SW 1271 (cell line): ENCODE data around the gene LEFTY2.
"Not testable (repeated sequence)": the region's sequence is repeated elsewhere in the genome, so short reads cannot be mapped to it uniquely, and the experiment has no call there.

Experiments
- DNase-seq, 2 experiments: peaks; one replicate each; lab custom pipeline; 2025; lab: John Stamatoyannopoulos, UW

LEFTY2 gene

GRCh38 chr1:225954753-225955152 lies 13.7 kb upstream of the LEFTY2 start:
- no peak for DNase-seq

- no peak for DNase-seq
These were observed 12.3 kb upstream of the LEFTY2 start for GRCh38 chr1:225953315-225953714.

GRCh38 chr1:225950905-225951497 lies 10.0 kb upstream of the LEFTY2 start:
- DNase-seq = no peak

- no peak for DNase-seq
These were observed 8.0 kb upstream of the LEFTY2 start for GRCh38 chr1:225949041-225949440.

GRCh38 chr1:225946803-225947202 lies 5.8 kb upstream of the LEFTY2 start:
- no peak for DNase-seq

- no peak for DNase-seq
These were observed 5.1 kb upstream of the LEFTY2 start for GRCh38 chr1:225946082-225946620.

GRCh38 chr1:225945564-225945963 lies 4.5 kb upstream of the LEFTY2 start:
- no peak for DNase-seq

- no peak for DNase-seq
These were observed 3.9 kb upstream of the LEFTY2 start for GRCh38 chr1:225944951-225945350.

- no peak for DNase-seq
These were observed 3.4 kb upstream of the LEFTY2 start for GRCh38 chr1:225944387-225944786.

- no peak for DNase-seq
These were observed 2.6 kb upstream of the LEFTY2 start for GRCh38 chr1:225943582-225943981.

- DNase-seq = no peak
These were observed 1.6 kb upstream of the LEFTY2 start for GRCh38 chr1:225942574-225942973.

GRCh38 chr1:225941942-225942222 lies 862 bp upstream of the LEFTY2 start:
- DNase-seq = no peak

- DNase-seq = no peak
These were observed 452 bp downstream of the LEFTY2 start for GRCh38 chr1:225940385-225941151.

GRCh38 chr1:225939939-225940310 lies 1.1 kb downstream of the LEFTY2 start:
- DNase-seq = not testable (repeated sequence)

GRCh38 chr1:225939097-225939938 lies 1.7 kb downstream of the LEFTY2 start:
- DNase-seq = not testable (repeated sequence)

- no peak for DNase-seq
These were observed 3.7 kb downstream of the LEFTY2 start for GRCh38 chr1:225937048-225937968.

GRCh38 chr1:225936523-225936922 lies 4.5 kb downstream of the LEFTY2 start:
- DNase-seq = no peak

GRCh38 chr1:225936086-225936485 lies 4.9 kb downstream of the LEFTY2 start:
- DNase-seq = not testable (repeated sequence)

- DNase-seq = no peak
These were observed 6.3 kb downstream of the LEFTY2 start for GRCh38 chr1:225934711-225935110.

- DNase-seq = no peak
These were observed 7.9 kb downstream of the LEFTY2 start for GRCh38 chr1:225933072-225933471.

- DNase-seq = no peak
These were observed 9.5 kb downstream of the LEFTY2 start for GRCh38 chr1:225931270-225932136.
